Activated CD4-positive, alpha-beta T cell treated with anti-CD3 and anti-CD28 coated beads, Interleukin-2, Interleukin-4, amounts not matched to agents 100 ng/mL and 50 ng/mL, durations not matched to agents 16 hours and 8 hours (primary cell): ENCODE data around the gene CAB39L.

Experiments
- DNase-seq: peaks from one replicate; pipeline ENCODE4 v3.0.0-alpha.2; 2020; ENCODE audit warnings: low spot score

Gene CAB39L

GRCh38 chr13:49400755-49401659, 42.9 kb downstream of the CAB39L start:
- DNase-seq, result no peak

- DNase-seq, result no peak
Measured at GRCh38 chr13:49399801-49400472, 43.9 kb downstream of the CAB39L start.

GRCh38 chr13:49395878-49396380, 47.9 kb downstream of the CAB39L start:
- no peak for DNase-seq

GRCh38 chr13:49395451-49395865, 48.4 kb downstream of the CAB39L start:
- no peak for DNase-seq

DNA sequence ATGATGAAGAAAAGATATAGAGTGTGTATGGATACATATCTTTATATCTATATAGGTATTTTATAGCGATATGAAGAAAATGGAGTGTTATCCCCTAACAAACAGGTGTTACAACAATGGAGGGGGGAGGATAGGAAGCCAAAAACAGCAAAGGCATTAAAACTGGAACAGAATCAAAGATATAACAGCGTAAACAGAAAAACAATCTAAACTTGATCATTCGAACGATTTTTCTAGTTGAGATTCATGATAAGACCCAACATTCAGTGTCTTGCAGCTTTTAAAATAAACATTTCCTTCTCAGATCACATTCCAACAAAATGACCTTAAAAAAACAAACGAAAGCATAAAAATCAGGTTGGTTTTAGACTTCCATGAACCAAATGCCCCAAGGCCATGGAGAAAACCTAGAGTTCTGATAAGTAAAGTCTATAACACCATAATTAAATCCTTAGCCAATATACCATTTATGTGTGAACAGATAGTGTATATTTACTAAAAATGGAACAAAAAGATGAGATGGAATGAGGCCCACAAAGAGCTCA, 55.7 kb downstream of the CAB39L start:
- DNase-seq, result no peak

DNA sequence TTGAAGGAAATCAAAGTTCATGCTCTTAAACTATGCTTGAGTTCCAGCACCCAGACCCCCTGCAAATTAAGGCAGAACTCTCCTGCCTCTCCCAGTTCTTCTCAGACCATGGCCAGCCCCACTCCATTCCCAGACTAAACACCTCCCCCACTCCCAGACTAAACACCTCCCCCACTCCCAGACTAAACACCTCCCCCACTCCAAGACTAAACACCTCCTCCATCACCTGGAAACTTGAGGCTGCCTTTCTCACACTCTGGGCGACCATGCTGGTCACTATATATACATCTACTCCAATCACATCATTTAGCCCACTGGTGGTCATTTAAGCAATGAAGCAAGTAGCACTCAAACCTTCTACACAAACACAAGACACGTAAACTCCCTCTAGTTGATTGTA, 57.2 kb downstream of the CAB39L start:
- no peak for DNase-seq

DNA sequence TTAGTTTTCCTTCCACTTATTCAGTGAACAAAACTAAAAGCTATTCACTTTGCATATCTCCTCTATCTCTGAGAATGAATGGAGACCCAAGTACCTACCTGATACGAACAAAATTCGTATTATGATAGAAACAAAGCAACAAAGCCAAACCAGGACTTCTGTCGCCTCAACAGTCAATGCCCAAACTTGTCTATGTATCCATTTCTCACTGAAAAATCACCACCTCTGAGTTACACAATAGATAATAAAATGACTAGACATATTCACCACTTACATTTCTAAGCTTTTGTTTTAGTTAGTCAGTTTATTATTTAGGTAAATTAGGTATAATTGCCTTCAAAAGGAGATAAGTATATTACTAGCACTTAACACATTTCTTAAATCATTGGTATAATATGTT, 67.7 kb downstream of the CAB39L start:
- no peak for DNase-seq

- DNase-seq, result peak; percentile 3
Measured at GRCh38 chr13:49374585-49375290, 69.1 kb downstream of the CAB39L start.

GRCh38 chr13:49373716-49374115, 70.1 kb downstream of the CAB39L start:
- DNase-seq, result no peak

GRCh38 chr13:49371943-49372613, 71.8 kb downstream of the CAB39L start:
- DNase-seq, result no peak

DNA sequence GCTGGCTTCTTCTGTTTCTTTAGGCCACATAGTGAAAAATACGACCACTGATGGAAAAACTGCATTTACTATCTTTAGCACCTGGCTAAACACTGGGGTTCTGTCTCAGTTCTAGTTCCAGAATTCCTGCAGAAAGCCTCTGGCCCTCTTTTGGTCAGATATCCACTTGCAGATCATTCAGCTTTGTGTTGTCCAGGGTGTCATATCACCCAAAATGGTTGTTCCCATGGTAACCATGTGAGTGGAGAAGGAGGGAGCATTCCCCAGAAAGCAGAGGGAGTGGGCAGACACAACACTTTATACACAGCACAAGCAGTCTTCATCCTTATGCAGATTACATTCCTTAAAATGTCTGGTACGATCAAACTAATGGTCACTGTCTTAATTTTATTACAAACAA, 73.5 kb downstream of the CAB39L start:
- no peak for DNase-seq

- DNase-seq, result no peak
Measured at GRCh38 chr13:49369866-49370265, 74.0 kb downstream of the CAB39L start.

GRCh38 chr13:49368688-49369087, 75.2 kb downstream of the CAB39L start:
- no peak for DNase-seq

DNA sequence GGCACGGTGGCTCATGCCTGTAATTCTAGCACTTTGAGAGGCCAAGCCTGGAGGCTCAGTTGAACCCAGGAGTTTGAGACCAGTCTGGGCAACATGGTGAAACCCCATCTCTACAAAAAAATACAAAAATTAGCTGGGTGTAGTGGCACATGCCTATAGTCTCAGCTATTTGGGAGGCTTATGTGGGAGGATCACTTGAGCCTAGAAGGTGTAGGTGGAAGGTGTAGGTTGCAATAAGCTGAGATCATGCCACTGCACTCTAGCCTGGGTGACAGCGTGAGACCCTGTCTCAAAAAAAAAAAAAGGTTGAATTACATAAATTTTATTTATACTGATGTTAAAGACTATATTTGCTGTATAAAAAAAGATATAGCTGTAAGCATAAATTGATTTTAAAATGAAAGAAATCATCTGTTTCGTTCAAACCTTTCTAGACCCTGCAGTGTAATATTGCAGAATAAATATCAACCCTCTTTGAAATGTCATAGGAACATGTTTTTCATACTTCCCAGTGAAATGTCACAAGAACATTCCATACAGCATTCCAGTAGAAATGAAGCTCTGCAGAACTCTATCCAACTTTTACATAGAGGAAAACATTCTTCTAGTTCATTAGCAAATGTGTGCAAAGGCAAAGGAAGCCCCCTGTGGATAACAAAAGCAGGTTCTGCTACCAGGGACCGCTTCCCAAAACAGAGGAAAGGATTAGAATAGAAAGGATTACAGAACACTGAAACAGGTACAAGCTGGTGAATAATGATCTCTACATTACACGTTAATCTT, 76.0 kb downstream of the CAB39L start:
- no peak for DNase-seq

DNA sequence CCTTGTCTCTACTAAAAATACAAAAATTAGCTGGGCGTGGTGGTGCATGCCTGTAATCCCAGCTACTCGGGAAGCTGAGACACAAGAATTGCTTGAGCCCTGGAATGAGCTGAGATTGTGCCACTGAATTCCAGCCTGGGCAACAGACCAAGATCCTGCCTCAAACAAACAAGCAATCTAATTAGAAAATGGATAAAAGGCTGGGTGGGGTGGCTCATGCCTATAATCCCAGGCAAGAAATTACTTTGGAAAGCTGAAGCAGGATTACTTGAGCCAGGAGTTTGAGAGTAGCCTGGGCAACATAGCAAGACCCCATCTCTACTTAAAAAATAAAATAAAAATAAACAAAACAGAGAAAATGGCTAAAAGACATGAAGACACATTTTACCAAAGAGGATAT, 77.0 kb downstream of the CAB39L start:
- DNase-seq, result no peak

- DNase-seq, result no peak
Measured at GRCh38 chr13:49357694-49358093, 86.2 kb downstream of the CAB39L start.

GRCh38 chr13:49356223-49356622, 87.6 kb downstream of the CAB39L start:
- DNase-seq, result no peak

DNA sequence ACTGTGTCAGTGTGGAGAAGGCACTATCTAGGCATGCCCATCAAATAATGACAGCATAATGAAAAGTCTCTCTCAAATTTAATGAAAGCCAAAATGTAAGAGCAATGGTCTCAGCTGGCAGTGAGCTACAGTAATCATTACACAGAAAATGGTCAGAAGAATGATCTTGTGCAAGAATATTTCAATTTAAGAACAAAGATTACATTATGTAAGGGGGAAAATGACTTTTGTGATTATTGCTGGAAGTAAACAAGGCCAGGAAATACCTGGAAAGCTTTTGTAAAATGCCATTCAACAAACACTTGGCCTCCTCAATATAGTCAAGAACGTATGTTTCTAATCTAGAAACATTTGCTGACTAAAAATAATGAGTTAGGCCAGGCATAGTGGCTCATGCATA, 89.1 kb downstream of the CAB39L start:
- DNase-seq, result no peak

- DNase-seq, result no peak
Measured at GRCh38 chr13:49353908-49354307, 90.0 kb downstream of the CAB39L start.

DNA sequence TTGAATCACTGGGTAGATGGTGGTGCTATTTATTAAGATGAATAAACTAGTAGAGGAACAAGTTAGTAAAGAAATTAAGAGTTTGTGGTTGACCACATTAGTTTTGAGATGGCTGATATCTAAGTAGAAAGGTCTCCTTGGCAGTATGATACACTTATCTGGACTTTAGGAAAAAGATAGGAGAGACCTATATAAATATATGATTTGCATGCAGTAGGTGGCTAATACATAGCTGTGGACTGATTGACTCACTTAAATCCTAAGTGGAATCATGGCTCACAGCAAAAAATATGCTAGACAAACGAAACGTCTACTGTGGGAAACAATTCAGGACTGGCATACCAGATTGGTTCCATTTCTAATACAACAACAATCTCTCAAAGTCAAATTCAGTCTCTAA, 92.0 kb downstream of the CAB39L start:
- no peak for DNase-seq

GRCh38 chr13:49348751-49349150, 95.1 kb downstream of the CAB39L start:
- DNase-seq, result no peak
